ENCODE data around the gene NSRP1.

Gene NSRP1

GRCh38 chr17:30217054-30217453 is 100.4 kb downstream of the NSRP1 start:
- H3K4me3 ChIP-seq (replicated peaks; ENCODE audit: low read depth, low read length) = no peak overlapping the region
- TF ChIP-seq CTCF (IDR thresholded peaks at IDR 0.05; ENCODE audit: low read depth, low read length, missing control alignments) = no peak
- DNase-seq (ENCODE audit: extremely low read depth, low read depth) = no peak

- H3K4me3 ChIP-seq (replicated peaks; ENCODE audit: low read depth, low read length) = no peak overlapping the region
- DNase-seq (ENCODE audit: extremely low read depth, low read depth) = no peak
- TF ChIP-seq CTCF (IDR thresholded peaks at IDR 0.05; ENCODE audit: low read depth, low read length, missing control alignments) = no peak
Measured at GRCh38 chr17:30217746-30218245, 101.2 kb downstream of the NSRP1 start.

- no peak overlapping the region for H3K4me3 ChIP-seq (replicated peaks; ENCODE audit: low read depth, low read length)
- DNase-seq (ENCODE audit: extremely low read depth, low read depth) = no peak
- TF ChIP-seq CTCF (IDR thresholded peaks at IDR 0.05; ENCODE audit: low read depth, low read length, missing control alignments) = no peak
Measured at GRCh38 chr17:30218799-30219198, 102.2 kb downstream of the NSRP1 start.

GRCh38 chr17:30219315-30219714 is 102.7 kb downstream of the NSRP1 start:
- no peak for DNase-seq (ENCODE audit: extremely low read depth, low read depth)
- TF ChIP-seq CTCF (IDR thresholded peaks at IDR 0.05; ENCODE audit: low read depth, low read length, missing control alignments) = no peak
- no peak overlapping the region for H3K4me3 ChIP-seq (replicated peaks; ENCODE audit: low read depth, low read length)

- DNase-seq (ENCODE audit: extremely low read depth, low read depth) = no peak
- no peak overlapping the region for H3K4me3 ChIP-seq (replicated peaks; ENCODE audit: low read depth, low read length)
- no peak for TF ChIP-seq CTCF (IDR thresholded peaks at IDR 0.05; ENCODE audit: low read depth, low read length, missing control alignments)
Measured at GRCh38 chr17:30219833-30220232, 103.2 kb downstream of the NSRP1 start.

- no peak overlapping the region for H3K4me3 ChIP-seq (replicated peaks; ENCODE audit: low read depth, low read length)
- DNase-seq (ENCODE audit: extremely low read depth, low read depth) = no peak
- no peak for TF ChIP-seq CTCF (IDR thresholded peaks at IDR 0.05; ENCODE audit: low read depth, low read length, missing control alignments)
Measured at GRCh38 chr17:30220414-30220813, 103.8 kb downstream of the NSRP1 start.

- no peak for TF ChIP-seq CTCF (IDR thresholded peaks at IDR 0.05; ENCODE audit: low read depth, low read length, missing control alignments)
- H3K4me3 ChIP-seq (replicated peaks; ENCODE audit: low read depth, low read length) = no peak overlapping the region
- no peak for DNase-seq (ENCODE audit: extremely low read depth, low read depth)
Measured at GRCh38 chr17:30221346-30221745, 104.7 kb downstream of the NSRP1 start.
